Left ventricle myocardium inferior (tissue), 1 donor: ENCODE data around the gene MAP7D2. TPM values are rescaled to one million over a fixed set of nuclear protein-coding genes. Genes with fewer than 3 reads are reported as not detected.

Experiments
- DNase-seq: peaks from one replicate; pipeline ENCODE4 v3.0.0-alpha.2; 2020
- H3K27ac ChIP-seq: fragments of 200-600 bp; replicated peaks from 2 replicates; pipeline ENCODE4 v1.8.0; 2021
- H3K27me3 ChIP-seq: fragments of 200-600 bp; 2 replicates; pipeline ENCODE4 v1.8.0; 2021; ENCODE audit warnings: low read depth
- H3K36me3 ChIP-seq: fragments of 200-600 bp; 2 replicates; pipeline ENCODE4 v1.8.0; 2021
- H3K4me1 ChIP-seq: fragments of 200-600 bp; 2 replicates; pipeline ENCODE4 v1.8.0; 2021
- H3K4me3 ChIP-seq: fragments of 200-600 bp; 2 replicates; pipeline ENCODE4 v1.8.0; 2021; ENCODE audit warnings: mild to moderate bottlenecking, moderate library complexity
- H3K9me3 ChIP-seq: fragments of 200-600 bp; replicated peaks from 2 replicates; pipeline ENCODE4 v1.8.0; 2021
- CTCF ChIP-seq: fragments of 200-600 bp; IDR thresholded peaks from 2 replicates; pipeline ENCODE4 v1.8.0; 2021; ENCODE audit warnings: antibody characterized with exemption, mild to moderate bottlenecking, borderline replicate concordance
- intact Hi-C: fragments of 100-400 bp; cut with micrococcal nuclease; formaldehyde crosslinking; loops from one replicate; pipeline ENCODE4 v1.11.0; 2022
- total RNA-seq: library from RNA; stranded (reverse); fragmentation: NEBNext Ultra II Directional; extraction: Animal tissue kit (Norgen Biotek cat#: 25700); gene quantifications from one replicate; pipeline ENCODE4 v1.2.1, GENCODE V29; 2021
- donor health status: DM: no; HTN: yes; CAD: no; lungs with severe emphysema.

The MAP7D2 gene
- total RNA-seq, 1 donor from 2014 or later, result 0.44 TPM

GRCh38 chrX:19990151-19990555, 126.6 kb downstream of the MAP7D2 start:
- Histone ChIP-seq H3K4me3 (peak overlapping the region; percentile 82), H3K36me3 (no peaks in the 10 kb centered on the region), H3K27ac (peak overlapping the region; percentile 79), H3K9me3 (no peaks in the 10 kb centered on the region), H3K4me1 (peaks cover 25% of the 10 kb centered on the region), H3K27me3 (no peaks in the 10 kb centered on the region)
- DNase-seq, result no peak
- no peak for TF ChIP-seq CTCF
- intact Hi-C loops, result no loop called here

- TF ChIP-seq CTCF, result no peak
- DNase-seq, result no peak
- intact Hi-C loops, result no loop called here
- Histone ChIP-seq H3K36me3 (no peaks in the 10 kb centered on the region), H3K9me3 (no peaks in the 10 kb centered on the region), H3K27me3 (no peaks in the 10 kb centered on the region), H3K27ac (no peak overlapping the region), H3K4me1 (peaks cover 25% of the 10 kb centered on the region), H3K4me3 (no peak overlapping the region)
These were observed 128.9 kb downstream of the MAP7D2 start for GRCh38 chrX:19987856-19988255.

GRCh38 chrX:19986531-19986930, 130.2 kb downstream of the MAP7D2 start:
- TF ChIP-seq CTCF, result no peak
- Histone ChIP-seq H3K36me3 (no peaks in the 10 kb centered on the region), H3K4me3 (no peak overlapping the region), H3K27me3 (no peaks in the 10 kb centered on the region), H3K27ac (no peak overlapping the region), H3K4me1 (peaks cover 32% of the 10 kb centered on the region), H3K9me3 (no peaks in the 10 kb centered on the region)
- DNase-seq, result no peak
- intact Hi-C loops, result no loop called here

GRCh38 chrX:19981947-19982346, 134.8 kb downstream of the MAP7D2 start:
- DNase-seq, result no peak
- H3K4me1 ChIP-seq, result peaks cover 11% of the 10 kb centered on the region
- no peak for TF ChIP-seq CTCF
- H3K27me3 ChIP-seq, result no peaks in the 10 kb centered on the region
- intact Hi-C loops, result no loop called here
- H3K9me3 ChIP-seq, result peaks cover 9% of the 10 kb centered on the region
- H3K27ac ChIP-seq, result no peak overlapping the region
- H3K4me3 ChIP-seq, result no peak overlapping the region
- H3K36me3 ChIP-seq, result peaks cover 7% of the 10 kb centered on the region

GRCh38 chrX:19975845-19976244, 140.9 kb downstream of the MAP7D2 start:
- no peak for DNase-seq
- H3K27ac ChIP-seq, result no peak overlapping the region
- peaks cover 9% of the 10 kb centered on the region for H3K9me3 ChIP-seq
- H3K36me3 ChIP-seq, result peaks cover 7% of the 10 kb centered on the region
- intact Hi-C loops, result no loop called here
- TF ChIP-seq CTCF, result no peak
- H3K27me3 ChIP-seq, result no peaks in the 10 kb centered on the region
- H3K4me3 ChIP-seq, result no peak overlapping the region
- H3K4me1 ChIP-seq, result no peaks in the 10 kb centered on the region

- DNase-seq, result no peak
- Histone ChIP-seq H3K4me1 (no peaks in the 10 kb centered on the region), H3K36me3 (peaks cover 7% of the 10 kb centered on the region), H3K9me3 (peaks cover 6% of the 10 kb centered on the region), H3K27me3 (no peaks in the 10 kb centered on the region), H3K27ac (no peak overlapping the region), H3K4me3 (no peak overlapping the region)
- intact Hi-C loops, result no loop called here
- no peak for TF ChIP-seq CTCF
These were observed 143.7 kb downstream of the MAP7D2 start for GRCh38 chrX:19972984-19973383.
